ENCODE results near the gene CASP8.
"Not testable (repeated sequence)": the region's sequence is repeated elsewhere in the genome, so short reads cannot be mapped to it uniquely, and the experiment has no call there.

CASP8 gene

DNA sequence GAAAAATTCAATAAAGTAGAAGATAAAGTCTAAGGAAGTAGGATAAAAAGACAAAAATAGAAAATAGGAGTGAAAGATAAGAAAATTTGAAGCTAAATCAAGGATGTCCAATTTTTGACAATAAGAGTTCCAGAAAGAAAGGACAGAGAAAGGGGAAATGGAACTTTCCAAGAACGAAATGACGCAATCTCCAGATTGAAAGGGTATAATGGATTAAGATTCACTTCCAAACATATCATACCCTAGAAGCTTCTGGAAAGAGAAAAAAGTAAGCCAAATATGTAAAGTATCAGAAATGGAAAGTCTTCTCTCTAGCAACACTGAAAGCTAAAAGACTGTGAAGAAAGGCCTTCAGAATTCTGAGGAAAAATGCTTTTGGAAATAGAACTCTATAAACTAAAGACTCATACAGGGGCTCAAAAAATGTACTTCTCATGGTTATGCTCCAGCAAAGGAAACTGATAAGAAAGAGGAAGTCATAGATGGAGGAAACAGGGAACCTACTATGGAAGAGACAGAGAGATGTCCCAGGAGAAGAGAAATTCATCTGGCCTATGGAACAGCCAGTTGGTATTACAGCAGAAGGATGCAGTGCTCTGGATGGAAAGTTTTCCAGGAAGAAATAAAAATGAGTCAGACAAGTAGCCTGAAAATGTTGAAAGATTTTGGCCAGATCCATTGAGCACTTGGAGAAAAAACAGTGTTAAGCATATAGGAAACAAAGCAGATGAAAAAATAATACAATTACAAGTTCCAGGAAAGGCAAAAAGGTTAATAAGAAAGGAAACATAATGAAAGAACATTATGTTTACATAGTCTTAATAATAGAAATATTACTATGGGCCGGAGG lies 20.1 kb downstream of the CASP8 start:
- DNase-seq (ENCODE audit: low spot score), result no peak
- H3K4me3 ChIP-seq, result no peak overlapping the region
- no peak overlapping the region for H3K27ac ChIP-seq
- TF ChIP-seq, protein P1, sequence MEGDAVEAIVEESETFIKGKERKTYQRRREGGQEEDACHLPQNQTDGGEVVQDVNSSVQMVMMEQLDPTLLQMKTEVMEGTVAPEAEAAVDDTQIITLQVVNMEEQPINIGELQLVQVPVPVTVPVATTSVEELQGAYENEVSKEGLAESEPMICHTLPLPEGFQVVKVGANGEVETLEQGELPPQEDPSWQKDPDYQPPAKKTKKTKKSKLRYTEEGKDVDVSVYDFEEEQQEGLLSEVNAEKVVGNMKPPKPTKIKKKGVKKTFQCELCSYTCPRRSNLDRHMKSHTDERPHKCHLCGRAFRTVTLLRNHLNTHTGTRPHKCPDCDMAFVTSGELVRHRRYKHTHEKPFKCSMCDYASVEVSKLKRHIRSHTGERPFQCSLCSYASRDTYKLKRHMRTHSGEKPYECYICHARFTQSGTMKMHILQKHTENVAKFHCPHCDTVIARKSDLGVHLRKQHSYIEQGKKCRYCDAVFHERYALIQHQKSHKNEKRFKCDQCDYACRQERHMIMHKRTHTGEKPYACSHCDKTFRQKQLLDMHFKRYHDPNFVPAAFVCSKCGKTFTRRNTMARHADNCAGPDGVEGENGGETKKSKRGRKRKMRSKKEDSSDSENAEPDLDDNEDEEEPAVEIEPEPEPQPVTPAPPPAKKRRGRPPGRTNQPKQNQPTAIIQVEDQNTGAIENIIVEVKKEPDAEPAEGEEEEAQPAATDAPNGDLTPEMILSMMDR (IDR thresholded peaks at IDR 0.05), result no peak

DNA sequence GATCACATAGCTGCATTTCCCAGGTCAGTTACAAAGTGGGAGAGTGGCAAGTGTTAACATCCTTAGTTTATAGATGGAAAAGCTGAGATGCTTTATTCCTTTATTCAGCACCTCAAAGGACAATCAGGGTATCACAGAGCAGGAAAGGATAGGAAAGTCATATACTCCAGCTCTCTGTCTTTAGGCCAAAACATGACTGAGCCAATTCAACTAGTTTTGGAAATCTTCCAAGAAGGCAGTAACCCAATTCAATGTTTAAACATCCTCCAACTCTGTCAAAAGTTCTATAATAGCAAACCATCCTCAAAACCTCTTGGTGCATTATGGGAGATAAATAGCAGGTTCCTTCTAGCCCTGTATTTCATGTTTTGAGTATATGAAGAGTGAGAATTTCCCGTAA lies 25.2 kb downstream of the CASP8 start:
- H3K27ac ChIP-seq, result no peak overlapping the region
- DNase-seq (ENCODE audit: low spot score), result no peak
- TF ChIP-seq, protein P1 (IDR thresholded peaks at IDR 0.05), result no peak
- no peak overlapping the region for H3K4me3 ChIP-seq

GRCh38 chr2:201290457-201291148 lies 30.3 kb downstream of the CASP8 start:
- not testable (repeated sequence) for H3K27ac ChIP-seq; H3K4me3 ChIP-seq; DNase-seq (ENCODE audit: low spot score)

DNA sequence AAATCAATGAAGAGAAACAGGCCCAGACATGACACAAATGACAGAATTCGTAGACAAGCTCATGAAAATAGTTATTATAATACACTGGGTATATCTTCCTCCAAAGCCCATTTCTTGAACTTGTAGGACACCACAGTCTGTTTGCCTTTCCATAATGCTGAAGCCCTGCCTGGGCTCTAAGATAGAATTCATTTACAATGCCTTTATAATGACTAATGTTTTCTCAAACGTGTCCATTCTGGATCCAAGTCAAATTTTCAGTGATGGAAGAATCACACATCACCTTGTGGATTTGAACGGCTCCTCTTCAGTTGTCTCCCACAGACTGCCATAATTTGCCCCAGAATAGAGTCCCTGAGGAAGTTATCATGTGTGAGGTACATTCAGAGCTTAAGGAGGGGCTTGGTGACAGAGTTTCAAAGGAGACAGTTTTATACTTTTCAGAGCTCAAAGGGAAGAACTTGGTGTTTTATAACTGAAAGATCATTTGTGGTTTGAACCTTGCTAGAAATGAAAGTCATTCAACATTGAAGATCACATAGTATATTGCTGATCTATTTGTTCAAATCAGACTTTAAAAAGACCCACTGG lies 38.2 kb downstream of the CASP8 start:
- H3K4me3 ChIP-seq, result no peak overlapping the region
- H3K27ac ChIP-seq, result no peak overlapping the region
- TF ChIP-seq, protein P1 (IDR thresholded peaks at IDR 0.05), result no peak
- DNase-seq (ENCODE audit: low spot score), result no peak

DNA sequence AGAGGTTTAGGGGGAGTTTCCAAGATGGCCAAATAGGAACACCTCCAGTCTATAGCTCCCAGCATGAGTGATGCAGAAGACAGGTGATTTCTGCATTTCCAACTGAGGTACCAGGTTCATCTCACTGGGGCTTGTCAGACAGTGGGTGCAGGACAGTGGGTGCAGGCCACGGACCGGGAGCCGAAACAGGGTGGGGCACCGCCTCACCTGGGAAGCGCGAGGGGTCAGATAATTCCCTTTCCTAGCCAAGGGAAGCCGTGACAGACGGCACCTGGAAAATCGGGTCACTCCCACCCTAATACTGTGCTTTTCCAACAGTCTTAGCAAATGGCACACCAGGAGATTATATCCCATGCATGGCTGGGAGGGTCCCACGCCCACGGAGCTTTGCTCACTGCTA lies 39.6 kb downstream of the CASP8 start:
- H3K27ac ChIP-seq; H3K4me3 ChIP-seq; DNase-seq (ENCODE audit: low spot score): not testable (repeated sequence)

DNA sequence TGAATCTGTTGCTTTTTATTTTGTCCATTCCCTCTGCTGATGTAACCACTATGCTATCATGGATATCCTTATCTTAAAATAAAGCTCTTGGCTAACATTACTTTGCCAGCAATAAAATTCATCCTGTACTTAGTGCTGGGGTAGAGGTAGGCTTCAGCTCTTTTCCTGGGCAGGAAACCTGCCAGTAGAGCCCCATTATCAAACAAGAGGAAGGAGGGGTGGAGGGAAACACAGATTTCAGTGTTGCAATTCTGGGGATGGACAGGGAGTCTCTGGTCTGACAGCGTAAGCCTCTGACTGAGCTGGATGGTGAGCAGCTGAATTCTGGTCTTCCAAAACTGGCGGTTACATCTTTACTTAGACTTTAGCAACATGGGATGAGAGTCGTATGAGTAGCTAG lies 47.5 kb downstream of the CASP8 start:
- Histone ChIP-seq H3K4me3 (no peak overlapping the region), H3K27ac (no peak overlapping the region)
- TF ChIP-seq, protein P1 (IDR thresholded peaks at IDR 0.05), result no peak
- DNase-seq (ENCODE audit: low spot score), result no peak

DNA sequence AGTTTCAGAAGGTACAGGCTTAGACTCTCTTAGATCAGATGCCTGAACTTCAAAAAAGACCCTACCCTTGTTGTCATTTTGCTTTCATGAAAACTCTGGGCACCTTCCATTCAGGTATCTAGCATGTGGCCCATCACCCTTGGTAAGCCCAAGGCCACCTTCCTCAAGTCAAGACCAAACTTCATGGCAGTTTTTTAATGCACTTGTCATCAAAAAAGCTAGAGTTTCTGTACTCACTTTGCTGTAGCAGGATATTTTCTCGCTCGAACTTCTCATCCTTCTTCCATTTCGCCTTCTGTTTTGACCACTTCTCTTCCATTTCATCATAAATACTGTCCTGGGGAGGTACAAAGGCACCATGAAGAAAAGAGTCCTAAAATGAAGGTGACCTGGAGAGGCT lies 48.6 kb downstream of the CASP8 start:
- no peak for DNase-seq (ENCODE audit: low spot score)
- Histone ChIP-seq H3K27ac (no peak overlapping the region), H3K4me3 (no peak overlapping the region)
- TF ChIP-seq, protein P1 (IDR thresholded peaks at IDR 0.05), result no peak

DNA sequence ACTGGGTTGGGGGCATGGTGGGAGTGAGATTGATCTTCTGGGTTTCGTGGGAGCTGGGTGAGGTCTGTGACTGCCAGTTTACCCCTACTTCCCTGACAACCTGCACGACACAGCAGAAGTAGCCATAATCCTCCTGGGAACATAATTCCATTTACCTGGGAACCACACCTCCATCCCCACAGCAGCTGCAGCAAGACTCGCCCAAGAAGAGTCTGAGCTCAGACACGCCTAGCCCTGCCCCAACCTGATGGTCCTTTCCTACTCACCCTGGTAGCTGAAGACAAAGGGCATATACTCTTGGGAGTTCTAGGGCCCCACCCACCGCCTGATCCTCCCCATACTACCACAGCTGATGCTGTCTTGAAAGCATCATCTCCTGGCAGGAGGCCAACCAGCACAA lies 53.0 kb downstream of the CASP8 start:
- Histone ChIP-seq H3K4me3 (no peak overlapping the region), H3K27ac (no peak overlapping the region)
- no peak for DNase-seq (ENCODE audit: low spot score)
- TF ChIP-seq, protein P1 (IDR thresholded peaks at IDR 0.05), result no peak

All from coronary artery (tissue), 2 donors.